ENCODE measurements around the gene SMURF1. TPM values are rescaled to one million over a fixed set of nuclear protein-coding genes. Genes with fewer than 3 reads are reported as not detected.
"Not testable (repeated sequence)": the region's sequence is repeated elsewhere in the genome, so short reads cannot be mapped to it uniquely, and the experiment has no call there.

The SMURF1 gene
- polyA plus RNA-seq (ENCODE audit: insufficient read length in 4 of 4) = 10 to 100 TPM; 15.7 to 18.4 (median 16.4) TPM

GRCh38 chr7:99143853-99144672 is at the start of gene SMURF1:
SMURF1 (minus strand) TSS chr7:99144108; CDS start chr7:99143780, 328 bp downstream.
- peak in 3 of 4 donors; percentile 40 to 60 (median 43) for DNase-seq (ENCODE audit: low read depth in 4 of 4, low spot score in 3 of 4)

GRCh38 chr7:99191869-99192596 is 48.1 kb upstream of the SMURF1 start:
- DNase-seq (ENCODE audit: low read depth in 4 of 4, low spot score in 3 of 4) = no peak

GRCh38 chr7:99190359-99191009 is 46.6 kb upstream of the SMURF1 start:
- DNase-seq (ENCODE audit: low read depth in 4 of 4, low spot score in 3 of 4) = no peak

GRCh38 chr7:99189222-99189621 is 45.3 kb upstream of the SMURF1 start:
- DNase-seq (ENCODE audit: low read depth in 4 of 4, low spot score in 3 of 4) = no peak

- no peak for DNase-seq (ENCODE audit: low read depth in 4 of 4, low spot score in 3 of 4)
Observed at GRCh38 chr7:99188221-99188620, 44.3 kb upstream of the SMURF1 start.

GRCh38 chr7:99184532-99185218 is 40.8 kb upstream of the SMURF1 start:
- no peak for DNase-seq (ENCODE audit: low read depth in 4 of 4, low spot score in 3 of 4)

- no peak for DNase-seq (ENCODE audit: low read depth in 4 of 4, low spot score in 3 of 4)
Observed at GRCh38 chr7:99180067-99180650, 36.3 kb upstream of the SMURF1 start.

GRCh38 chr7:99177165-99177564 is 33.3 kb upstream of the SMURF1 start:
- no peak for DNase-seq (ENCODE audit: low read depth in 4 of 4, low spot score in 3 of 4)

GRCh38 chr7:99173787-99174186 is 29.9 kb upstream of the SMURF1 start:
- DNase-seq (ENCODE audit: low read depth in 4 of 4, low spot score in 3 of 4) = no peak

GRCh38 chr7:99171731-99172130 is 27.8 kb upstream of the SMURF1 start:
- DNase-seq (ENCODE audit: low read depth in 4 of 4, low spot score in 3 of 4) = no peak

- no peak for DNase-seq (ENCODE audit: low read depth in 4 of 4, low spot score in 3 of 4)
Observed at GRCh38 chr7:99170730-99171074, 26.8 kb upstream of the SMURF1 start.

GRCh38 chr7:99170065-99170729 is 26.3 kb upstream of the SMURF1 start:
- no peak for DNase-seq (ENCODE audit: low read depth in 4 of 4, low spot score in 3 of 4)

GRCh38 chr7:99167072-99167471 is 23.2 kb upstream of the SMURF1 start:
- no peak for DNase-seq (ENCODE audit: low read depth in 4 of 4, low spot score in 3 of 4)

GRCh38 chr7:99165816-99166215 is 21.9 kb upstream of the SMURF1 start:
- no peak for DNase-seq (ENCODE audit: low read depth in 4 of 4, low spot score in 3 of 4)

GRCh38 chr7:99163669-99164068 is 19.8 kb upstream of the SMURF1 start:
- not testable (repeated sequence) for DNase-seq (ENCODE audit: low read depth in 4 of 4, low spot score in 3 of 4)

- DNase-seq (ENCODE audit: low read depth in 4 of 4, low spot score in 3 of 4) = no peak
Observed at GRCh38 chr7:99156649-99157048, 12.7 kb upstream of the SMURF1 start.

GRCh38 chr7:99155211-99155610 is 11.3 kb upstream of the SMURF1 start:
- no peak for DNase-seq (ENCODE audit: low read depth in 4 of 4, low spot score in 3 of 4)

GRCh38 chr7:99146979-99147378 is 3.1 kb upstream of the SMURF1 start:
- no peak for DNase-seq (ENCODE audit: low read depth in 4 of 4, low spot score in 3 of 4)

- no peak for DNase-seq (ENCODE audit: low read depth in 4 of 4, low spot score in 3 of 4)
Observed at GRCh38 chr7:99143521-99143852, 421 bp downstream of the SMURF1 start.

Data from right renal pelvis (tissue), 4 donors.